Gastrocnemius medialis (tissue), 4 donors: ENCODE measurements around the gene RIBC1. TPM values are rescaled to one million over a fixed set of nuclear protein-coding genes. Genes with fewer than 3 reads are reported as not detected.
"Not testable (repeated sequence)": the region's sequence is repeated elsewhere in the genome, so short reads cannot be mapped to it uniquely, and the experiment has no call there.

Experiments
- ATAC-seq, 2 donors: fragments of 150-250 bp; one replicate each; pipeline ENCODE4 v1.9.1; 2016
- DNase-seq, 2 donors: peaks; one replicate each; pipeline ENCODE4 v3.0.0-alpha.2; 2019
- H3K27ac ChIP-seq, 4 donors: fragments of 200-600 bp; sonication (generic); 1 replicate in 1 of 4; 2 replicates in 3 of 4; pipeline ENCODE4 v1.5.1; 2016 to 2018; ENCODE audit warnings: mild to moderate bottlenecking in 2 of 4, moderate library complexity in 1 of 4
- H3K27me3 ChIP-seq, 3 donors: fragments of 200-600 bp; sonication (generic) in 2 of 3; 1 replicate in 1 of 3; 2 replicates in 2 of 3; pipeline versions ENCODE4 v1.5.1 to v1.6.0; 2016 to 2019; ENCODE audit warnings: mild to moderate bottlenecking in 1 of 3, moderate library complexity in 1 of 3
- H3K36me3 ChIP-seq, 2 donors: fragments of 200-600 bp; sonication (generic) in 1 of 2; one replicate each; pipeline ENCODE4 v1.5.1; 2017 to 2018
- H3K4me1 ChIP-seq, 2 donors: fragments of 200-600 bp; sonication (generic) in 1 of 2; one replicate each; pipeline ENCODE4 v1.5.1; 2016 to 2017; ENCODE audit warnings: mild to moderate bottlenecking in 2 of 2
- H3K4me3 ChIP-seq, 4 donors: fragments of 200-600 bp; sonication (generic) in 3 of 4; 1 replicate in 1 of 4; 2 replicates in 3 of 4; pipeline ENCODE4 v1.5.1; 2016 to 2019; ENCODE audit warnings: mild to moderate bottlenecking in 2 of 4
- H3K9me3 ChIP-seq, 3 donors: fragments of 200-600 bp; sonication (generic) in 2 of 3; 1 replicate in 1 of 3; 2 replicates in 2 of 3; pipeline ENCODE4 v1.5.1; 2016 to 2019
- POLR2A ChIP-seq, 2 donors: fragments of 450-650 bp; IDR thresholded peaks; one replicate each; pipeline ENCODE4 v1.6.1; 2017; ENCODE audit warnings: antibody characterized with exemption in 2 of 2, mild to moderate bottlenecking in 2 of 2, moderate library complexity in 2 of 2
- in situ Hi-C, 4 donors: fragments of 200-750 bp; cut with MboI; loops; one replicate each; pipeline versions ENCODE4 v1.15.0 to v1.8.0; 2017; ENCODE audit warnings: low sequenced_read_pairs in 4 of 4
- intact Hi-C: fragments of 100-400 bp; cut with DNase I; formaldehyde crosslinking; loops from one replicate; pipeline ENCODE4 v1.15.1; 2023; ENCODE audit warnings: low total_unique reads
- total RNA-seq, 4 donors: library from RNA; depleted of rRNA; stranded (reverse); fragments of >200 nt; gene quantifications; one replicate each; pipeline versions ENCODE4 v1.1.0 to v1.2.3, GENCODE V29; 2016
- TF ChIP-seq, protein P1 (sequence below), 5 experiments: fragments of 450-650 bp in 3 of 5; fragments of 200-600 bp in 2 of 5; sonication (generic) in 2 of 5; IDR thresholded peaks in 4 of 5; conservative IDR thresholded peaks in 1 of 5; 1 replicate in 4 of 5; 2 replicates in 1 of 5; pipeline ENCODE4 v1.5.1; 2016 to 2019; ENCODE audit warnings: antibody characterized with exemption in 5 of 5, mild to moderate bottlenecking in 3 of 5, moderate library complexity in 3 of 5

The RIBC1 gene
- total RNA-seq, 4 donors from 2014 or later = 0.52 to 1.1 TPM; not detected in 2

DNA sequence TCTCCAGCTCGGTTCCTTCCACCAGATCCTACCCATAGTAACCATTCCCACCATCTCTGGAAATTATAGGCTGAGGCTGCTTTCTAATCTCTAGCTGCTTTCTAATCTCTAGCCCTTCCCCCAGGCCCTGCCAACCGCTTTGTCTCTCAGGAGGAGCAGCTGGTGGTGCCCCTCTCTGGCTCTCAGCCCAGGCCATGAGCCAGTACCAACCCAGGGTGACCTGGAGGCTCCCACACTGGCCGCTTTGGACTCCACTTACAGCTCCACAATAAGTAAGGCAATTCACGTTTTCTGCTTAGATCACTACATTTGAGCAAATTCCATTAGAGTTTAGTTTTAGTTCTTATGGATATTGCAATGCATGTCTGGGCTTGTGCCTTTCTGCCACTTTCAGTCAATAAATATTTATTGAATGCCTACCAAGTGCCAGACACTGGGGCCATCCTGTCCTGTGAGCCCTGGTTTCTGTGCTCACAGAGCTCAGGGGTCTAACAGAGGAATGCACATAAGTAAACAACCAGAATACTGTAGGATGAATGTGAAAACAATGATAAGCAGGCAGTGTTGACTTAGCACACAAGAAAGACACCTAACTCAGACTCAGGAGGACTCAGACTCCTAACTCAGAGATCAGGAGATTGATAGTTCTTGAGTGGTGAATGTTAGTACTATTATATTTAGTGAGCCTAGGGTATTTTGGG lies 39.1 kb upstream of the RIBC1 start:
- ATAC-seq = no peak
- no peak for TF ChIP-seq POLR2A (IDR thresholded peaks at IDR 0.05)
- Histone ChIP-seq H3K27me3 (no peaks in the 10 kb centered on the region), H3K9me3 (no peaks in the 10 kb centered on the region), H3K4me1 (no peaks in the 10 kb centered on the region), H3K27ac (no peak overlapping the region), H3K4me3 (no peak overlapping the region), H3K36me3 (peaks cover 2 to 69% of the 10 kb centered on the region in 2 donors)
- intact Hi-C loops = no loop called here
- no peak for DNase-seq
- in situ Hi-C loops = no loop called here

DNA sequence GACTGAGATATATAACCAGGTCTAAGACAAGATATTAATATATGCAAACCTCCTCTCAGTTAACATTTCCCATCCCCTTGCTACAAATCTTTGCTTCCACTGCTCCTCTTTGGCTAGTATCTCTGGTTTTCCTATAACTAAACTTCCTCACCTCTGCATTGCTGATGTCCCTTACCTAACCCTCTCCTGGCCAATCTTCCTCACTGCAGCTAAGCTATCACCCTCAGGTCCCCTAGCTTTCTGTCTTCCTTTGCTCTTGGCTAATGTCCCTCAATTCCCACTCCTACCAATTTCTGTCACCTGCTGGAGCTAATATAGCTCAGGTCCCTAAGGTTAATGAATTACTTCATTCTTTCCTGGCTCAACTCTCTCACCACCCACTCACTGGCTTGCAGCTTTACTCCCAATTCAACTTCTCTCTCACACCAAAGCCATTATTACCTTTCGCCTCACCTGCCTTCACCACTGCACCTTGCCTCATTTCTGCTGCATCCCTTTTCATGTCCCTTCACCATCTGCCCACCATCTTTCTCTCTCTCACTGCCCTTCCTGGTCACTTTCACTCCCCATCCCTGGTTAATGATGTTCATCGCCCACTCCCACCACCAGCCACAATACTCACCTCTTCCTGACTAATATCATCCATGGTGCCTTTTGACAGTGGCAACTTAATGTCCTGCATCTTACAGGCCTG lies 26.9 kb upstream of the RIBC1 start:
- ATAC-seq (no peak), DNase-seq (no peak)
- H3K4me1 ChIP-seq = no peaks in the 10 kb centered on the region
- H3K4me3 ChIP-seq = no peak overlapping the region
- TF ChIP-seq, protein P1, sequence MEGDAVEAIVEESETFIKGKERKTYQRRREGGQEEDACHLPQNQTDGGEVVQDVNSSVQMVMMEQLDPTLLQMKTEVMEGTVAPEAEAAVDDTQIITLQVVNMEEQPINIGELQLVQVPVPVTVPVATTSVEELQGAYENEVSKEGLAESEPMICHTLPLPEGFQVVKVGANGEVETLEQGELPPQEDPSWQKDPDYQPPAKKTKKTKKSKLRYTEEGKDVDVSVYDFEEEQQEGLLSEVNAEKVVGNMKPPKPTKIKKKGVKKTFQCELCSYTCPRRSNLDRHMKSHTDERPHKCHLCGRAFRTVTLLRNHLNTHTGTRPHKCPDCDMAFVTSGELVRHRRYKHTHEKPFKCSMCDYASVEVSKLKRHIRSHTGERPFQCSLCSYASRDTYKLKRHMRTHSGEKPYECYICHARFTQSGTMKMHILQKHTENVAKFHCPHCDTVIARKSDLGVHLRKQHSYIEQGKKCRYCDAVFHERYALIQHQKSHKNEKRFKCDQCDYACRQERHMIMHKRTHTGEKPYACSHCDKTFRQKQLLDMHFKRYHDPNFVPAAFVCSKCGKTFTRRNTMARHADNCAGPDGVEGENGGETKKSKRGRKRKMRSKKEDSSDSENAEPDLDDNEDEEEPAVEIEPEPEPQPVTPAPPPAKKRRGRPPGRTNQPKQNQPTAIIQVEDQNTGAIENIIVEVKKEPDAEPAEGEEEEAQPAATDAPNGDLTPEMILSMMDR (IDR thresholded peaks at IDR 0.05 in 4 of 5, conservative IDR thresholded peaks at IDR 0.05 in 1 of 5) = no peak
- no peak for TF ChIP-seq POLR2A (IDR thresholded peaks at IDR 0.05)
- H3K27ac ChIP-seq = no peak overlapping the region
- no peaks in the 10 kb centered on the region for H3K27me3 ChIP-seq
- peaks cover 0 to 60% of the 10 kb centered on the region in 2 donors for H3K36me3 ChIP-seq
- in situ Hi-C loops = no loop called here
- no peaks in the 10 kb centered on the region for H3K9me3 ChIP-seq
- intact Hi-C loops = no loop called here

DNA sequence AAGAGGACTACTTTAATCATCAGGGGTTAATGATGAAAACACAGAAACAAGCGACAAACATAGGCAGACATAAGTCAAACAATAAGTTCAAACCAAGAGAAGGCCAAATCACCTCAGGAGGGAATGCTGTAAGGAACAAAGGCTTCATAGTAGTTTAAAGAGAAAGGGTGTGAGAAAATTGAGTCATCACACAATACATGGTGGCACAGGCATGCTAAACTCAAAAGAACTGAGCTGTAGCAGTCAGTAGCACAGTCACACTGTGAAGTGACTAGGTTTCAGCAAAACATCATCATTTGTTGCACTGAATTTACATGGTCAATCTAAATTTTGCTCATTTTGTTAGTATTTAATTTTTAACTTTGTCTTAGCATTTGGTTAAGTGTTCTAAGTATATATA lies 24.5 kb upstream of the RIBC1 start:
- Histone ChIP-seq H3K27ac (no peak overlapping the region), H3K27me3 (no peaks in the 10 kb centered on the region), H3K4me1 (no peaks in the 10 kb centered on the region), H3K4me3 (no peak overlapping the region), H3K9me3 (no peaks in the 10 kb centered on the region), H3K36me3 (peaks cover 0 to 75% of the 10 kb centered on the region in 2 donors)
- DNase-seq (no peak), ATAC-seq (no peak)
- TF ChIP-seq, protein P1 (IDR thresholded peaks at IDR 0.05 in 4 of 5, conservative IDR thresholded peaks at IDR 0.05 in 1 of 5) = no peak
- TF ChIP-seq POLR2A (IDR thresholded peaks at IDR 0.05) = no peak
- intact Hi-C loops (no loop called here), in situ Hi-C loops (no loop called here)

DNA sequence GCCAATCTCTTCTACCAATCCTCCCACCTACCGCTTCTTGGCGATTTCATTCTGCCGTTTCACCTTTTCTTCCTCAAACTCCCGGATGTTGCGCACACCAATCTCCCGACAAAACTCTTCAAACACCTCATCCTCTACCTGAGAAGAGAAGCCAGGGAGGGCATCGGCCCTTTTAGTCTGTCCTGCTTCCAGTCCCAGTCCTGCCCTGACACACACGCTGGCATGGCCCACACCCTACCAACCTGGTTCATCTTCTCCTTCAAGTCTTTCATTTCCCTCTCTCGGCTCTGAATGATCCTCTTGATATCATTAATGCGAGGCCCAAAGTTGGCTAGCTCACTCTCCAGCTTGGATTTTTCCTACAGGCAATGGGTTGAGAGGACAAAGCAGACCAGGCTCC lies 19.1 kb upstream of the RIBC1 start:
- H3K9me3 ChIP-seq = no peaks in the 10 kb centered on the region
- DNase-seq (no peak), ATAC-seq (no peak)
- H3K4me3 ChIP-seq = no peak overlapping the region
- H3K36me3 ChIP-seq = peaks cover 3 to 83% of the 10 kb centered on the region in 2 donors
- in situ Hi-C loops (no loop called here), intact Hi-C loops (no loop called here)
- TF ChIP-seq POLR2A (IDR thresholded peaks at IDR 0.05) = no peak
- TF ChIP-seq, protein P1 (IDR thresholded peaks at IDR 0.05 in 4 of 5, conservative IDR thresholded peaks at IDR 0.05 in 1 of 5) = no peak
- H3K27me3 ChIP-seq = no peaks in the 10 kb centered on the region
- no peaks in the 10 kb centered on the region for H3K4me1 ChIP-seq
- H3K27ac ChIP-seq = no peak overlapping the region

DNA sequence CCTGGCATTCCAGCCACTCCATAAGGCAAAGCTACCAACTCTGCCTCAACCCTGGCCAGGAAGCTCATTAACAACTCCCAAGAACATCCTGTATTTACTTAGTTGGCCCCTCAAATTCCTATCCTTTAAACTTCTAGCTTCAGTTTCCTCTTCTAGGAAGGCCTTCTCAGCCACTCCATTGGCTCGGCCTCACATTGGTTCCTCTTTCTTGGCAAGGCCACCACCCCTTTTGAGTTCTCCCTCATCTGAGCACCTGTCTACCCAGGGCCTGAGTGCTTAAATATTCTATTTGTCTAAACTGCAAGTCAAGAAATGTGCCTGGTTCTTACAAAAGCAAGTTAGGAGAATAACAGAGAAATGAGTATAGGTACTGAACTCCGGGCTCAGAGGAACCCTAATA lies 10.2 kb upstream of the RIBC1 start:
- Histone ChIP-seq H3K4me3 (no peak overlapping the region), H3K4me1 (no peaks in the 10 kb centered on the region), H3K27me3 (no peaks in the 10 kb centered on the region), H3K9me3 (no peaks in the 10 kb centered on the region), H3K27ac (no peak overlapping the region), H3K36me3 (peaks cover 3 to 71% of the 10 kb centered on the region in 2 donors)
- TF ChIP-seq, protein P1 (IDR thresholded peaks at IDR 0.05 in 4 of 5, conservative IDR thresholded peaks at IDR 0.05 in 1 of 5) = no peak
- no peak for TF ChIP-seq POLR2A (IDR thresholded peaks at IDR 0.05)
- in situ Hi-C loops (no loop called here), intact Hi-C loops (no loop called here)
- no peak for ATAC-seq
- DNase-seq = no peak

DNA sequence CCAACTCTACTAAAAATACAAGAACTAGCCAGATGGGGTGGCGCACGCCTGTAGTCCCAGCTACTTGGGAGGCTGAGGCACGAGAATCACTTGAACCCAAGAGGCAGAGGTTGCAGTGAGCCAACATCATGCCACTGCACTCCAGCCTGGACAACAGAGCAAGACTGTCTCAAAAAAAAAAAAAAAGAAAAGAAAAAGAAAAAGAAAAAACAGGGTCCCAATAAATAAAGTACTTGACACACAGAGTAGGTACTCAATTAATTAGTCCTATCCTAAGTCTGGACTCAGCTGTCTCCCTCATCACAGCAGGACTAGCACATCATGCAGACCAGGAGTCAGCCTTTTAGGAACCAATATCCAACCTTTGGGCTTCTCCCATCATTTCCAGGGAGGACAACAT lies 2.3 kb upstream of the RIBC1 start:
- in situ Hi-C loops = loop anchor here in 1 of 4 donors (10.0 kb wide), 1 partner anchor 106 kb away; no protein-coding TSS in a partner anchor
- DNase-seq, H3K27me3 ChIP-seq, H3K9me3 ChIP-seq, H3K27ac ChIP-seq, H3K36me3 ChIP-seq, H3K4me3 ChIP-seq, ATAC-seq, intact Hi-C loops: not testable (repeated sequence)
- peaks cover 11 to 29% of the 10 kb centered on the region in 2 donors for H3K4me1 ChIP-seq
